KBM-7 (cell line): ENCODE results near the gene RALGAPB.
"Not testable (repeated sequence)": the region's sequence is repeated elsewhere in the genome, so short reads cannot be mapped to it uniquely, and the experiment has no call there.

Experiments
- DNase-seq: peaks from one replicate; pipeline ENCODE4 v3.0.0-alpha.2; 2015
- in situ Hi-C: fragments of 300-500 bp; cut with MboI; formaldehyde crosslinking; loops from 2 replicates; pipeline ENCODE4 v1.14.3; 2020; ENCODE audit warnings: low sequenced_read_pairs, low pct_unique_long_range_greater_than_20kb, mixed read lengths

RALGAPB gene

DNA sequence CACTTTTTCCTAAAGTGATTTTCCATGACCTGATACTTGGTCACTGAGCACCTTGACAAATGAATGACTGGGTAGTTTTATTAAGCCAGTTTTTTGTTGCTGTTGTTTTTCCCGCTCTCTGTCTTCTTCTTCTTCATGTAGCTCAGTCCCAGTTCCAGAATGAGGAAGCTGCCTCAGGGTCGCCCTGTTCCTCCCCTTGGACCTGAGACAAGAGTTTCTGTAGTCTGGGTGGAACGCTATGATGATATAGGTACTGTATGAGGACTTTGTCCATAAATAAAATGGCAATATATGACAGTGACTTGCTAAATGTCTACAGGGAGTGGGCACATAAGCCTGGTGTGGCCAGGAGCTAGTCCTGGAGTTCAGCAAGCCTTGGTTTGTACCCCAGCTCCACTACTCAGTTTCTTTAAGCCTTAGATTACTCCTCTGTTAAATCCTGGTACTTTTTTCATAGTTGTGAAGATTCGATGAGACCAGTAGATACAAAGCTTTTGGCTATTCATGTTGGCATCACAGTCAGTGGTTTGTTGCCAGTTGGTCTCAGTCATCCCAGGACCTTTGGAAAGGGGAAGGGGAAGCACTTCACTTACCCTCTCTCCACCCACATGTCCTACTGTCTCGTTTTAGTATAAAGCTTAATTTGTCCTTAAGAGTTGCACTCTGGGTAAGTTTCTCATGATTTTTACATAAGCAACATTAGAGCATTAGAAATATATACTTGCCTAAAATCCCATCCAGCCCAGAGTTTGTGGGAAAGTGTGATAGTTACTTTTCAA, 97.3 kb downstream of the RALGAPB start:
- DNase-seq: peak; percentile 28
- in situ Hi-C loops: no loop called here

DNA sequence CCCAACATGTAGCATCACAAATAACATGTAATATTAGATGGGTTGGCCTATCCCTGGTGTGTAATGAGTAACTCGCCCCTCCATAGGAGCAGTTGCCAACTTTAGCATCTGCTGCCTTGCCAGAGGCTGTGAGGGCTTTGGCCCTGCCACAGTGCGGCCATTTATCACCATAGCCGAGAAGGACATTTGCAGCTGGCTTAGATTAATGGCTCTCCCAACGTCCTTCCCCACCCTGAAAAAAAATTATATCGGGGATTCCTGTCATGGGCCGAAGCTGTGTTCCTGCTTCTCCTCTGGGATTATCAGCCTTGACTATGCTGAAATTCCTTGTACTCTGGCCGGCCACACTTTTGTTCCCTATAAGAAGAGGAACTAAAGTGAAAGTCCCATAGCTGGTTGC, 100.8 kb downstream of the RALGAPB start:
- in situ Hi-C loops: no loop called here
- no peak for DNase-seq

DNA sequence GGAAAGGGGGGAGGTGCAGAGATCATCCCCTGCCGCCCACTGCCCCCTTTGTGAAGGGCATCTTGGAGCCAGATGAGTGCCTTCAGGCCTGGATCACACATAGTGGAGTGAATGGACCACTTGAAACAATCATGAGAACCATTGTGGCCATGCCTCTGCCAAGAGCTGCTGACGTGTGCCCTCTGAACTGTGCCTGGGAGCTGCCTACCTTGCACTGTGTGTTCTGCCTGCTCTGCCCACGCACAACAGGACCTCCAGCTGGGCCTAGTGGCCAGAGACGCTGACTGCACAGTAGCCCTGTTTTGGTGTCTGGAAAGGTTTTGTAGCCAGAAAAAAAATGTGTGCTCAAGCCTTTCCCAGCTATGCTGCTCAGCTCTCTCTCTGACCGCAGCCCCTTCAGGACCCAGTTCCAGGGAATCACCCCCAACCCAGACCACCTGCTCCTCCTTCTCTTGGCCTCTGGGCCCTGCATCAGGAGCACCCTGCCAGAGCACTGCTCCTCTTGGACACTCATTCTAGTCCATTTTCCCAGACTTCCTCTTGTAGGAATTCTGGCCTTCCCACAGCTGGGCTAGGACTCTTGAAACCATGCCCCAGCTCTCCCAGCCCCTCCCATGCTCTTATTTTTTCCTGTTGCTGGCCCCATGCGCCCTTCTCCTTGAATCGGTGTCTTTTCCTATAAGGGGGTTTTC, 106.7 kb downstream of the RALGAPB start:
- DNase-seq: no peak
- in situ Hi-C loops: no loop called here

DNA sequence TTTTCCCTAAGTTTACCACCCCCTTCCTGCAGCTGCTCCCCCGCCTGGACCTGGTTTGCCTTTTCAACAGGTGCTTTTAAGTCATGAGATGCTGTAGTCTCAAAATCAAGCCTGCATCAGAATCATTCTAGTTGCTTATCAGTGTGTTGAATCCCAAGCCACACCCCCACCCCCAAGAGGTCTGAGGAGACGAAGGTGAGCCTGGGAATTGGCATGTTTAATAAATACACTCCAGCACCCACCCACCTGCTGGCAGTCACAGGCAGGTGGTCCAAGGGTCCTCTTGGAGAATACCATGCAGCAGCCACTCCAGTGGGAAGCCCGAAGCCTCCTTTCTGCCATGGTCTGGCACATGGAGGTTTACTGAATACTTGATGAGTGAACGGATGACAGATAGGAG, 107.3 kb downstream of the RALGAPB start:
- DNase-seq: no peak
- in situ Hi-C loops: no loop called here

DNA sequence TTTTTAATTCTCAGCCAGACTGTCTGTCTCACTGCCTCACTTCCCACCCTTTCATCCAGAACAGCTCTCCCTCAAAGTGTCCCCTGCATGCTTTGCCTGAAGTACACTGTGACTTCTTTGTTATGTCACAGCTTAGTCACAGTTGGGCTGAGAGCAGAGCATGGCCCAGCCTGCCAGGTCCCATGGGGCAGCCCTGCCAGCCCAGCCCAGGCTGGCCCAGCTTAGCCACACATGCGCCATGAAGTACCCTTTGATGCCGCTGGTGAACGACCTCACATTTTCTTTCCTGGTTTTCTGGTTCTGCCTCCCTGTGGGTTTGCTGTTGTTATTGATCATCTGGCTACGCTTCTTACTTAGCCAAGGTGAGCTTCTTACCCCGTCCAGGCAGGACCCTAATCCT, 108.4 kb downstream of the RALGAPB start, which contains the start of gene ADIG:
TSS of gene ADIG (plus strand) at position 185 of the 400 bp plus-strand sequence. CDS start at position 239, 54 bp downstream.
- no peak for DNase-seq
- in situ Hi-C loops: no loop called here

DNA sequence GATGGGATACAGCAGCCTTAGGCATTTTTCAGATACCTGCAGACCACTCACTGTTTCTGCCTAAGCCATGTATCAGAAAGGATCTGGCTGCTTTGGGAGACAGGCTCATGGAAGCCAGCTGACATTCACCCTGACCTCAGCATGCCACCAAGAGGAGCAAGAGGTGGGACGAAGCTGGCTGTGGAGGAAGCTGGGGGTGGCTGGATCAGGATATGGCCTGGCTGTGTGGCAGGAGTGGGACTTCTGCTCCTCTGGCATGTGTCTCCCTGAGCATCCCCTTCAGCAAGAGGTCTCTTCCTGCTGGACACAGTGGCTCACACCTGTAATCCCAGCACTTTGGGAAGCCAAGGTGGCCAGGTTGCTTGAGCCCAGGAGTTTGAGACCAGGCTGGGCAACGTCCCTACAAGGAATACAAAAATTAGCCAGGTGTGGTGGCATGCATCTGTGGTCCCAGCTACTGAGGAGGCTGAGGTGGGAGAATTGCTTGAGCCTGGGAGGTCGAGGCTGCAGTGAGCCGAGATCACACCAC, 109.3 kb downstream of the RALGAPB start:
- in situ Hi-C loops: no loop called here
- DNase-seq: no peak

DNA sequence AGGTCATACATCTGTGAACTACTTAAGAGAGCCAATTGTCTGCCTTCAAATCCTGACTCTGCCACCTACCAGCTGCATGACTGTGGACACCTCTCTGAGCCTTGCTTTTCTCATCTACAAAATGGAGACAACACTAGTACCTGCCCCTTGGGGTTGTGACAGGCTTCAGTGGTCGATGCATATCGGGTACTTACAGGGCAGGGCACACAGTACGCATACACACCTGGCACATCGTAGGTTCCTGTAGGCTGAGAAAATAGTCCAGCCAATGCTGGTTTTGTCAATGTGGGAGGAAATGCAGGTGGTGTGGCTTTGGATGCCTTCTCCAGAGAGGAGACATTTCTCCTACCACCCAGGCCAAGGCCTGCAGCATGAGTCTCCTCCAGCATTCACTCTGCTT, 110.7 kb downstream of the RALGAPB start:
- in situ Hi-C loops: no loop called here

DNA sequence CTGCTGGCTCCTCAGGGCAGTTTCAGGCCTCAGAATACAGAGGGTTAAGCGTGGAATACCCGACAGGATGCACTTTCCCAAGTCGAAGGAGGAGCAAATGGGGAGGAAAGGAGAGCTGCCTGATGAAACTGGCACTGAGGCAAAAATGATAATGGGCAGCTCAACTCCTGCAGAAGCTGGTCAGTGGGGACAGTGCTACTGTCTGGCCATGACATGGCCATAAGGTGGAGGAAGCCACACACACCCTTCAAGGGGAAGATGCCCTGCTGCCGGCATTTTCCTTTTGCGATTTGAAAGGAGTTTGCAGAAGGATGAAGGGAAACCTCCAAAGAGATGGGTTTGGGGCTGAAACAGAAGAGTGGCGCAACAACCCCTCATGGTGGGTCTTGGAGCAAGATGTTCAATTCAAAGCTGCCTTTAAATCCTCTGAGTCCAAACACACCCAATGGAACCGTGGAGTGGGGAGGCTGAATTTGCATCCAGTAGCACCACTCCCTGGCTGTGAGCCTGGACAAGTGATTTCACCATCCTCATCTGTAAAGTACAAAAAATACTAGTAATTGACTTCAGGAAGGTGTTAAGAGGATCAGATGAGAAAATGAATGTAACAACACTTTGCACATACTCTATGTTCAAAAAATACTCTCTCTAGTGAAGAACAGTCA, 111.6 kb downstream of the RALGAPB start:
- in situ Hi-C loops: no loop called here
- DNase-seq: no peak

More for the DNA sequence above, 110.7 kb downstream of the RALGAPB start:
- no peak for DNase-seq

DNA sequence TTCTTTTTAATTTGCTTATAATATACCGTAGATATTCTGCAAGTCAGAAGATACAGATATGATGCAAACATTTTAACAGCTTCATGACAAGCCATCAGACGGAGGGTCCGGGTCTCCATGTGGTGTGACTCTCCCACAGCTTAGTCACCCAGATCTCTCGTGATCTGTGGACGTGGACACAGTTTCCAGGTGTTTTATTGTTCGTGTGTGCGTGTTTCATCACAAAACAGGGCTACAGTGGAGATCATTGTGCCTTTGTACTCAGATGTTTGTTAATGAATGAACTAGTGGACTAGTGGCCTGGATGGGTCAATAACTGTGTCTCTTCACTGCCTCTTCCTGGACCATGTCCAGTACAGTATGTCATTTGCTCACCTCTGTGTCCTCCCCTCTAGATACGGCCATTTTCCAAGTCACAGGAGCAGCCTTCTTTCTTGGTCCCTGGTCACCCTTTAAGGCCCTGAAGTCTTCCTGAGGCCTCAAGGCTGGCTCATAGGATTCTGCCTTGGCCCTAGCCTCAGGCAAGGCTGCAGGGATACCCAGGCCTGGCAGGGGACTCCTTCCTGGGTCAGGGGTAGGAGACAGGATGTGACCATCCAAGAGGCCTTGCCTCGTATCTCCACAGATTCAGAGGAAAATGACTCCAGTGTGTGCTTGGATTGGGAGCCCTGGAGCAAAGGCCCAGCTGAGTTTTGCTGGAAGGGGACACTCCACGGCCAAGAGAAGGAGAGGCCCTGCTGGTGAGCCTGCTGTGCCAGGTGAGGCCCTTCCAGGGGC, 112.9 kb downstream of the RALGAPB start:
- in situ Hi-C loops: no loop called here
- DNase-seq: no peak

DNA sequence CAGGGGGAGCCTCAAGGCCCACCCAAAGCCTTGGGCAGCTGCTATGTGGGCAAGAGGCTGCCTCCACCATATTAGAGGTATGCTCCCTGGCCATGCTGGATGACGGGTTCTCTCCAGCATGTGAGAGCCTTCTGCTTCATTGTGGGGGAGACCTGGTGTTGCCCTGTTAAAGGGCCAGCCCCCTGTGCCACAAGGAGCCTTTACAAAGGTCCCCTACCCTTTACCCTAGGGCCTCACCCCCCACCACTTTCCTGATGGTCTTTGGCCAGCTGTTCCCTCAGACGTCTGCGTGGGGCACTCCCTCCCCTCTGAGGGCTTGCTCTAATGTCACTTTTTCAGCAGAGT, 113.5 kb downstream of the RALGAPB start:
- DNase-seq: no peak
- in situ Hi-C loops: no loop called here

DNA sequence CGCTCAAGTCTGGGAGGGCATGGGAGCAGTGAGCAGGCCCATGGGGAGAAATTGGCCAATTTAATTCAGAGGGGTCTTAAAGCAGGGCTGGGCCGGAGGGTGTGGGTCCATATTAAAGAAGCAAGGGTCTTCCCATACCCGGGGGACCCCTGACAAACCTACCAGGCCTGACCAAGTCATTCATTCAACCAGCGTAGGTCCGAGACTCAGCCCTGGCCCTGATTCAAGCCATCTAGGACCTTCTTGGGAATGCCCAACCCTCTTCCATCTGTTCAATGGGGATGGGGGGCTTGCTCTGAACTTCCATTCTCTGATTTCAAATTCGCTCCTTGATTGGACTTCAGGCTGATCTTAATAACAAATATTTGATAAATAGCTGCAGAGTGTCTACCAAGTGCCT, 115.7 kb downstream of the RALGAPB start:
- in situ Hi-C loops: no loop called here
- no peak for DNase-seq

DNA sequence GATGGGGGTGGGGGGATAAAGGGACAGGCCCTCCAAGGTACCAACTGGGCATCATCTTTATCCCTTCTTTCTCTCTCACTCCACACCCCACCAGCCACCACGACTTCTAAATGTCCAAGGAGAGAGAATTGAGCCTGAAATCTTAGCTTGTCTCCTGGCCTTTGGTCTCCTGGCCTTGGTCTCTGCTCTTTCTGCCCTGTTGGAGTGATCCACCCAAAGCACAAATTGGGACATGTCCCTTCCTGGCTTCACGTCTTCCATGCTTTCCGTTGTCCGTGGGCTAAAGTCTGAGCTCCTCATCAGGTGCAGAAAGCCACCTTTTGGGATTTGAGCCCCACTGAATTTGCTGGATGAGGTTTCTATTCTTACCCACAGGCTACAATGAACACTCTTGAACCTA, 116.7 kb downstream of the RALGAPB start:
- in situ Hi-C loops: no loop called here
- no peak for DNase-seq

DNA sequence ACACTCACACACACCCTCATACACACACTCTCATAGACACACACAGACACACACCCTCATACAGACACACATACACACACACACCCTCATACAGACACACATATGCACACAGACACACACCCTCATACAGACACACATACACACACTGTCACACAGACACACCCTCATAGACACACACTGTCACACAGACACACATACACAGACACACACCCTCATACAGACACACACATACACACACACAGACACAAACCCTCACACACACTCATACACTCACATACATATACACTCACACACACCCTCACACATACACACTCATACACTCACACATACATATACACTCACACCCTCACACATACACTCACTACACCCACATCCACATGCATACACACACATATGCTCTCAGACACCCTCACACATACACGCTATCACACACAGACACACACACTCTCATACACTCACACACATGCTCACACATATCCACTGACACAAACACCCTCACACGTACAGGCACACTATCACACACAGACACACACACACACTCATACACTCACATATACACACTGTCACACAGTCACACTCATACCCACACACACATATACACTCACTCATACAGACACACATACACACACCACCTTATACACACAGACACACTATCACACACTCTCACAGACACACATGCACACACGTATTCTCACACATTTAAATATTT, 117.5 kb downstream of the RALGAPB start:
- no peak for DNase-seq
- in situ Hi-C loops: no loop called here

DNA sequence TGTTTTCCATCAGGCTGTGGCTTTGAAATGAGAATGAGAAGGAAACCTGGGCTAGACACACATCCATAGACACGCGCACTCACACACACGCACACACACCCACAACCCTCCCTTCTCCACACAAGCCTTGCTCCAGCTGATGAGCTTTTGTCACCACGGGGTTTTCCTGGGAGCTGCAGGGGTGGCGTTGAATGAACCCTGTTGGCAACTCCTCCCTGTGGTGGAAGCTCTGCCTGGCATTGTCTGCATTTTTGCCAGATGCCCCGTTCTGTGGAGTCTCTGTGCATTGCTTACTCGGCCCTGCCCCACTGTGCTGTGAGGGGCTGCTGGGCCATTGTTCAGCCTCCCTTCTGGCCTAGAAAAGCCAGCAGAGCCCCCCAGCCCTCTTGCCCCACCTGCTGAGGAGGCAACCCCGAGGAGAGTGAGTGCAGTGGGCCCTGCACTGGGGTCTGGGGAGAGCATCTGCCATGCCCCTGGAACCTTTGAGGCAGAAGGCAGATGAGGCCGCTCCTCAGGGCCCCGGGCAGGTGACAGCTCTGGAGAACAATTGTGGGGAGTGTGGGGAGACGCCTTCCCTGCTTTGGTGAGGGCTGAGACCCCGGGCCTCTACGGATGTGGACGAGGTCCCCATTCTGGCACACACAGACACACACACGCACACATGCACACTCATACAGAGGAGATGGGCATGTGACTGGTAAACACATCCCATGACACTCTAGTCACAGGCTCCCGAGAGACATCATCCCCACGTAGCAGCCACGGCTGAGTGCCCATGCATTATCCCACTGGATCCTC, 118.2 kb downstream of the RALGAPB start:
- no peak for DNase-seq
- in situ Hi-C loops: no loop called here

DNA sequence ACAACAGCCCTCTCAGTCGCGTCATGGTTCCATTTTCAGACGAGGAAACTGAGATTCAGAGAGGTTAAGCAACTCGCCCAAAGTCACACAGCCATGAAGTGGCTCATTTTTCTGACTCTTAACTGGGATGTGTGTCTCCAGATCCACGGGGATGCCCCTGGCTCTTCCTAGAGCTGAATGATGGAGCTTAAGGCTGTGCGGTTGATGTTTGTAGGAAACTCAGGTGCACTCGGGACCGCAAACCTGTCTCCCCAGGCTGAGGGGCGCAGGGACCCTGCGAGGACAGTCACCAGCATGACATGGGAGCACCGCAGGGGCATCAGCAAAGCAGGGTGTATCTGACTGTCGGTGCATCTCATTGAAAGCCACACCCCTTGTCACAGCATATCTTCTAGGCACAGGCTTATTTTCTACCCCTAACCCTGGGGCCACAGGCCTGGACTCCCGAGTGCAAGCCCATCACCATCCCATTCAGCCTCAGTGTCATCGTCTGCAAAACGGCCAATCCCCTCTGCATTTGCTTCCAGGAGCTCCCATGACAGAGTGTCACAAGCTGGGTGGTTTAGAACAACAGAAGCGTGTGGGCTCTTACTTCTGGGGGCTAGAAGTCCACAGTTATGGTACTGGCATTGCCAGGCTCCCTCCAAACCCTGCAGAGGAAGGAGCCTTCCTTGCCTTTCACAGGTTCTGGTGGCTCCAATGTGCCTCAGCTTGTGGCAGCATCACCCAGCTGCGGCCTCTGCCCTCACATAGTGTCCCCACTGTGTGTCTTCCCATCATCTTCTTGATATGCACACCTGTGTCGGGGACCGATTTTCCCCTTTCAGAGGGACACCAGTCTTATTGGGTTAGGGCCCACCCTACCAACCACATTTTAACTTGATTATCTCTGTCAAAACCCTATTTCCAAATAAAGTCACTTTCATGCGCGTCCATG, 119.1 kb downstream of the RALGAPB start:
- in situ Hi-C loops: no loop called here
- DNase-seq: no peak

DNA sequence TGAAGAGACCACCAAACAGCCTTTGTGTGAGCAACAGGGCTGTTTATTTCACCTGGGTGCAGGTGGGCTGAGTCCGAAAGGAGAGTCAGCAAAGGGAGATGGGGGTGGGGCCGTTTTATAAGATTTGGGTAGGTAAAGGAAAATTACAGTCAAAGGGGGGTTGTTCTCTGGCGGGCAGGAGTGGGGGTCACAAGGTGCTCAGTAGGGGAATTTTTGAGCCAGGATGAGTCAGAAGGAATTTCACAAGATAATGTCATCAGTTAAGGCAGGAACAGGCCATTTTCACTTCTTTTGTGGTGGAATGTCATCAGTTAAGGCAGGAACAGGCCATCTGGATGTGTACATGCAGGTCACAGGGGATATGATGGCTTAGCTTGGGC, 119.8 kb downstream of the RALGAPB start:
- DNase-seq, in situ Hi-C loops: not testable (repeated sequence)

DNA sequence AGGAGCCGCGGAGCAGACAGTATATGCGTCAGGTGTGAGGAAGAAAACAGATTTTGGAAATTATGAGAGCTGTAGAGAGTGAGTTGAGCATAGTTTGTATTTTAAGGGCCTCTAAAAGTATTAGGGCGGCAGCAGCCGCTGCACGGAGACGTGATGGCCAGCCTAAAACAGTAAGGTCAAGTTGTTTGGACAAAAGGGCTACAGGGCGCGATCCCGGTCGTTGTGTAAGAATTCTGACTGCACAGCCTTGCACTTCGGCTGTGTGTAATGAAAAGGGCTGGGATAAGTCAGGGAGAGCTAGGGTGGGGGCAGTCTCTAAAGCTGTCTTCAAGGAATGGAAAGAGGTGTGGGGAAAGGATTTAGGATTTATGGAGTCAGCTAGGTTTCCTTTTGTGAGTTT, 121.6 kb downstream of the RALGAPB start:
- in situ Hi-C loops, DNase-seq: not testable (repeated sequence)
